NOMO-1 treated with dmso at 0.1 percent for 144 hours (cell line): ENCODE results near the gene NFIC.
"Not testable (repeated sequence)": the region's sequence is repeated elsewhere in the genome, so short reads cannot be mapped to it uniquely, and the experiment has no call there.

Experiments used
- DNase-seq: peaks from one replicate; lab custom pipeline; 2025; ENCODE audit not compliant: unreplicated experiment; lab: John Stamatoyannopoulos, UW

NFIC gene

GRCh38 chr19:3365836-3366752 is at the start of gene NFIC:
Gene NFIC (plus strand): TSS chr19:3366583. CDS start chr19:3366637, 54 bp downstream.
- peak; percentile 70 for DNase-seq

DNA sequence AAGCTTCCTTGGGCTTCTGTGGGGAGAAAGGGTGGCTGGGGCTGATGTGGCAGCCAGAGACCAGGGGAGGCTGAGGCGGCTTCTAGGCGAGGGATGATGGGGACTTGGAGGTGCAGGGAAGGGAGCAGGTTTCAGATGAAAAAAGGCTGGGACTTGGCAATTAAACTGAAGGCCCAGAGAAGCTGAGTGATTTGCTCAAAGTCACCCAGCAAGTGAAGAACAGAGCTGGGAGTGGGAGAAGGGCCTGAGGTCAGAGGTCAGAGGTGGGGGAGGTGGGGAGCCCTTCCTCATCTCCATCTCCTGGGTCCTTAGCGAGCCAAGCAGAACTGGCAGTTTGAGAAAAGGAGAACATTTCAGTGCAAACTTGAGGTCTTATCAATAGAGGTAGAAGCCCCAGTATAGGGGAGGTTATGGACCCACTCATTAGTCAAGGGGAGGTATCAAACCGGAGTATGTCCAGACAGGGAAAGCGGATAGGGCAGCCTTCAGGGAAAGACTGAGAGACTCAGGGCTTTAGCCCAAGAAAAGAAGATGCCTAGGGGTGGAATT is 49.6 kb upstream of the NFIC start:
- DNase-seq = no peak

DNA sequence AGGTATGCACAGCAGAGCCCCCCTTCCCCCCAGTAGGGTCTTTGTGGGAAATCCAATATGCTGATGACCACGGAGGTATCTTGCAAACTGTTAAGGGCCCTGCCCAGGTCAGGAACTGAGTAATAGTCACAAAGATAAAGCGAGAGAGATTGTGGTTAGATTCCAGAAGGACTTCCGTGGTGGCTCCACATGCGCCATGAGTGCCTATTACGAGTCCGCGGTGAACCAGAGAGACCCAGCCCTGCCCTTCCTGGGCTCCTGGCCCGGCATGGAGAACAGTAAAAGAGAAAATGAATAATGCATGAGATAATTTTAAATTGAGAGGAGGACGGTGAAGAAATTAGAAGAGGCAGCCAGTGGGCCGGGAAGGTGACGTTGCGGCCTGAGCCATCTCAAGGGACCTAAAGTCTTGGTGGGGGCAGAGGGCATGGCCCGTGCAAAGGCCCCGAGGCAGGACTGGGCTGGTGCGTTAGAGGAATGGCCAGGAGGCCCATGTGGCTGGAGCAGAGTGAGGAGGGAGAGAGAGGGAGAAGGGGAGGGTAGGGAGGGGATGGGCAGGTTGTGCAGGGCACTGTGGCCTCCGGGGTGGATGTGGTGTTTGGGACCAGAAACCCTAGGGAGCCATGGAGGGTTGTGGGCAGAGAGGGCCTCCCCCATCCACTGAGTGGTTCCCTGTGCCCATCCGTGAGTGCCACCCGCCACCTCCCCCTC is 46.6 kb upstream of the NFIC start:
- no peak for DNase-seq

DNA sequence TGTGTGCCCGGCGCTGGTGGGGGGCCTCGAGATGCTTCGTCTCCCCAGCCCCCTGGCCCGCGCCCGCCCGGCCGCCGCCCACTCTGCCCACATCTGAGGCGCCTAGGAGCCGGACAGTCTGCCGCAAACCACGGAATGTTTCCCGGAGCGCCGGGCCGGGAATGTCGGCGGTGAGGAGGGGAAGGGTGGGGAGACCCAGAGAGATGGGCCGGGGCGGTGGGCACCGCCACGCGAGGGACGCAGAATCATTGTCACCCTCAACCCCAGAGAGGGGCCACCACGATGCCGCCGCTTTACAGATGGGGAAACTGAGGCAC is 46.1 kb upstream of the NFIC start:
- no peak for DNase-seq

DNA sequence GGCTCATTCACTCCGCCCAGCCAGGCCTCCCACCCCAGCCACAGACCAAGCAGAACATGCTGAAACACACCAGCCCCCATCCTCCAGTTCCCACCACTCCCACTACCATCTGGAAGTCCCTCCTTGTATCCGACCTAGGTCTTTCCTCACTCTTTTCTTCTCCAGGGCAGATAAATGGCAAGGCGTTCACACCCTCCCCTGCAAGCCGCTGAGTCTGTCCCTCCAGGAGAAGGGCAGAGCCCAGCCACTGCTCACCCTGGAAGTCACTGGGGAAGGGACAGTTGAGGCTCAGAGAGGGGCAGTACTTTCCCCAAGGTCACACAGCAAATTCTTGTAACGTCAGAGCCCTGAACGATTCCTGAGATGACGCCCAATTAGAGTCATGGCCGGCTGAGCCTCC is 45.5 kb upstream of the NFIC start:
- no peak for DNase-seq

- DNase-seq = no peak
Measured at GRCh38 chr19:3321696-3322095, 44.7 kb upstream of the NFIC start.

DNA sequence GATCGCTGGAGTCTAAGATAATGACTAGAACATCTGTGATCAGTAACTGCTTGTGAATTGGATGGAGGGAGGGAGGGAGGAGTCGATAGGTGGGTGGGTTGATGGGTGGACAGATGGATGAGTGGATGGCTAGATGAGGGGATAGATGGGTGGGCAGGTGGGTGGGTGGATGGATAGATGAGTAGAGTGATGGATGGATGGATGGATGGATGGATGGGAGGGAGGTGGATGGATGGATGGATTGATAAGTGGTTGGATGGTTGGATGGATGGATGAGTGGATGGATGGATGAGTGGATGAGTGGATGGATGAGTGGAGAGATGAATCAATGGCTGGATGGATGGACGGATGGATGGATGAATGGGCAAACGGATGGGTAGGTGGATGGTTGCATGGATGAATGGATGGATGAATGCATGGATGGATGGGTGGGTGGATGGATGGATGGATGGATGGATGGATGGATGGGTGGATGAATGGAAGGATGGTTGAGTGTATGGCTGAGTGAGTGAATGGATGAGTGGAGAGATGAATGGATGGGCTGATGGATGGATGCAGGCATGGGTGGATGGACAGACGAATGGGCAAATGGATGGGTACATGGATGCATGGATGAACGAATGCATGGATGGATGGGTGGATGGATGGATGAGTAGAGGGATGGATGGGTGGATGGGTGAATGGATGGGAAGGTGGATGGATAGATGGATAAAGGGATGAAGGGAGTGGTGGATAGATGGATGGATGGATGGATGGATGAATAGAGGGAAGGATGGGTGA is 44.0 kb upstream of the NFIC start:
- DNase-seq = no peak

- DNase-seq = no peak
Measured at GRCh38 chr19:3323026-3323425, 43.4 kb upstream of the NFIC start.

DNA sequence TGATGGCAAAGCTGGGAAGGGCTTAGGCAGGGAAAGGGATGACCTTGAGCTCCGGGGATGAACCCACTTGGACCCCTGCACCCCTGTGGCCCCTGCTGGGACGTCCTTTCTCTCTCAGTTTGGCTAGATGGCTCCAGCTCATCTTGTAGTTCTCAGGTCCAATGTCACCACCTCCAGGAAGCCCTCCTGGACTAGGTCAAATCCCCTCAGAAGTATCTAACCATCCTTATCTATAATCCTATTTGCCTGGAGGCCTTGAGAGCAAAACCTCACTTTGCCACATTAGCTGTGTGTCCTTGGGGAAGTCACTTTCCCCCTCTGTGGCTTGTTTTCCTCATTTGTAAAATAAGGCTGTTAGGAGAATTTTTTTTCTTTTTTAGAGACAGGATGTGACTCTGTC is 42.7 kb upstream of the NFIC start:
- DNase-seq = no peak

- no peak for DNase-seq
Measured at GRCh38 chr19:3324405-3324856, 42.0 kb upstream of the NFIC start.

GRCh38 chr19:3325451-3325850 is 40.9 kb upstream of the NFIC start:
- no peak for DNase-seq

GRCh38 chr19:3328743-3329142 is 37.6 kb upstream of the NFIC start:
- no peak for DNase-seq

GRCh38 chr19:3330047-3330446 is 36.3 kb upstream of the NFIC start:
- no peak for DNase-seq

DNA sequence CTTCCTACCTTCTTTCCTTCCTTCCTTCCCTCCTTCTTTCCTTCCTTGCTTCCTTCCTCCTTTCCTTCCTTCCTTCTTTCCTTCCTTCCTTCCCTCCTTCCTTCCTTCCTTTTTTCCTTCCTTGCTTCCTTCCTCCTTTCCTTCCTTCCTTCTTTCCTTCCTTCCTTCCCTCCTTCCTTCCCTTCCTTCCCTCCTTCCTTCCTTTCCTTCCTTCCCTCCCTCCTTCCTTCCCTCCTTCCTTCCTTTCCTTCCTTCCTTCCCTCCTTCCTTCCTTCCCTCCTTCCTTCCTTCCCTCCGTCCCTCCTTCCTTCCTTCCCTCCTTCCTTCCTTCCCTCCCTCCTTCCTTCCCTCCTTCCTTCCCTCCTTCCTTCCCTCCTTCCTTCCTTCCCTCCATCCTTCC is 34.2 kb upstream of the NFIC start:
- not testable (repeated sequence) for DNase-seq

GRCh38 chr19:3333020-3333583 is 33.3 kb upstream of the NFIC start:
- DNase-seq = no peak

- no peak for DNase-seq
Measured at GRCh38 chr19:3333662-3334061, 32.7 kb upstream of the NFIC start.

DNA sequence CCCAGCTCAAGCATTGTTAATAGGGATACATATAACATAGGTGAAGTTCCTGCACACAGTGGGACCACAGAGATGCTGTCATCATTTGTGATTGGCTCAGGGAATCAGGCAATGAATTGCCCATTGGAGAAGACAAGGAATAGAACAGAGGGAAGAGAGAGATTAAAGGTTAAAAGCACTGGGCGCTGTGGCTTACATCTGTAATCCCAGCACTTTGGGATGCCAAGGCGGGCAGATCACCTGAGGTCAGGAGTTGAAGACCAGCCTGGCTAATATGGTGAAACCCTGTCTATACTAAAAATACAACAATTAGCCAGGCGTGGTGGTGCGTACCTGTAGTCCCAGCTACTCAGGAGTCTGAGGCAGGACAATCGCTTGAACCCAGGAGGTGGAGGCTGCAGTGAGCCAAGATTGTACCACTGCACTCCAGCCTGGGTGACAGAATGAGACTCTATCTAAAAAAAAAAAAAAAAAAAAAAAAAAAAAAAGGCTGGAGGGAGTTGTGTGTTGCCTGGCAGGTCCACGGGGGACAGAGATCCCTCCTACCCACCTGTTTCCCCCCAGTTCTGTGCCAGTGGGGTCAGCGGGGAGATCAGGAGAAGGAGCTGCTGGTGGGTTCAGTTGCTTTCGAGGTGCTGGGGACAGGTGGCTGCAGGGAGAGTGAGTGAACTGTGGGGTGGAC is 31.5 kb upstream of the NFIC start:
- not testable (repeated sequence) for DNase-seq

DNA sequence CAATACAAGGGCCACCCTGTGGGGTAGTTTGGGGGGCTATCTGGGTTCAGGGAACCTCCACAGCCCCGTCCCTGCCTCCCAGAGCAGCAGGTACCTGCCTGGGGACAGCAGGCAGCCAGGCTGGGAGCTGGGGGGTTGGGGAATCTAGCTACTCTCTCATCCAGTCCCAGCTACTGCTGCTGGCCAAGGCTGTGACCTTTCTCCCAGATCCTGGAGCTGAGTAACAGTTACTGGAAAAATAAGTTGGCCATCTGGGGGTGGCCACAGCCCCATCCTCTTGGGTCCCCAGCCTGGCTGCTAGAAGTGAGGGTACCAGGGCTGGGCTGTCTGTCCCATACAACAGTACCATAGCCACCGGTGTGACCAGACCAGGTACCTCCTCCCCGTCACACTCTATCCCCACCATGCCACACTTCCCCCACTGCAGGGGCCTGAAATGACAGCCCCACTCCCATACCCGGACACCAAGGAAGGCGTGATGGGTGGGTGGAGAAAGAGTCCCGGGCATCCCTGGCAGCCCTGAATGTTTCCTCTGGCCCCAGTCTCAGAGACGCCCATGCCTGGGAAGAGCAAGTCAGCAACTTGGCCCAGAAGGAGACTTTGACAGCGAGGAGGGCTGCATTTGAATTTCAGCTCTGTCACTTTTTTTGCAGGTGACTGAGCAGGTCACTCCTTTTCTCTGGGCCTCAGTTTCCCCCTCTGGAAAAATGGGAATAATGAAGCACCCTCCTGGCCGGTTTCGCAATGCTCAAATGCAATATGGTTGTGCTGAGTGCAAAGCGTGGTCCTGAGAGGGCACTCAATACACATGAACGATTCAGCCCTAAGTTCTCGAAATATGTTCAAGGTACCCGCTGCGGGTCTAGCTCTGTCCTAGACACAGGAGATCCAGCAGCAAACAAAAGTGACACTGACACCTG is 30.7 kb upstream of the NFIC start:
- no peak for DNase-seq

GRCh38 chr19:3336351-3336679 is 30.1 kb upstream of the NFIC start:
- DNase-seq = no peak
